Thyroid gland (tissue), 4 donors: ENCODE results near the gene SEC22B.
"Not testable (repeated sequence)": the region's sequence is repeated elsewhere in the genome, so short reads cannot be mapped to it uniquely, and the experiment has no call there.

Experiments used
- CTCF ChIP-seq, 6 experiments: fragments of 200-600 bp in 3 of 6; fragments of 450-650 bp in 3 of 6; sonication (generic) in 3 of 6; IDR thresholded peaks; one replicate each; pipeline ENCODE4 v1.5.1; 2016 to 2019; ENCODE audit warnings: antibody characterized with exemption in 6 of 6, mild to moderate bottlenecking in 2 of 6, inconsistent platforms in 1 of 6, moderate library complexity in 1 of 6
- POLR2A ChIP-seq, 2 donors: fragments of 450-650 bp; IDR thresholded peaks; one replicate each; pipeline ENCODE4 v1.6.1; 2017; ENCODE audit warnings: antibody characterized with exemption in 2 of 2, mild to moderate bottlenecking in 2 of 2, moderate library complexity in 1 of 2

- TF ChIP-seq CTCF, POLR2A (IDR thresholded peaks at IDR 0.05): not testable (repeated sequence)
Measured at GRCh38 chr1:120136086-120136485, 40.2 kb downstream of the SEC22B start.
